IMR-90 (cell line): ENCODE results near the gene L3HYPDH.

Experiments used
- CEBPB ChIP-seq: IDR thresholded peaks from 2 replicates; pipeline ENCODE4 v1.6.1; 2012; ENCODE audit warnings: low read depth, low read length, improper control_type of control experiment
- CHD1 ChIP-seq: IDR thresholded peaks from 2 replicates; pipeline ENCODE4 v1.6.1; 2012; ENCODE audit warnings: low read depth, low read length, improper control_type of control experiment
- MXI1 ChIP-seq: IDR thresholded peaks from 2 replicates; pipeline ENCODE4 v1.6.1; 2012; ENCODE audit warnings: low read depth, mild to moderate bottlenecking, low read length, moderate library complexity, borderline replicate concordance
- POLR2A ChIP-seq: IDR thresholded peaks from 2 replicates; pipeline ENCODE4 v1.6.1; 2012; ENCODE audit warnings: mild to moderate bottlenecking, low read depth, low read length
- RAD21 ChIP-seq: IDR thresholded peaks from 2 replicates; pipeline ENCODE4 v1.6.1; 2012; ENCODE audit warnings: low read length, improper control_type of control experiment
- TF ChIP-seq, protein P1 (sequence below): conservative IDR thresholded peaks from 2 replicates; pipeline ENCODE4 v1.5.1; 2012; ENCODE audit warnings: mild to moderate bottlenecking, low read depth, low read length, improper control_type of control experiment

DNA sequence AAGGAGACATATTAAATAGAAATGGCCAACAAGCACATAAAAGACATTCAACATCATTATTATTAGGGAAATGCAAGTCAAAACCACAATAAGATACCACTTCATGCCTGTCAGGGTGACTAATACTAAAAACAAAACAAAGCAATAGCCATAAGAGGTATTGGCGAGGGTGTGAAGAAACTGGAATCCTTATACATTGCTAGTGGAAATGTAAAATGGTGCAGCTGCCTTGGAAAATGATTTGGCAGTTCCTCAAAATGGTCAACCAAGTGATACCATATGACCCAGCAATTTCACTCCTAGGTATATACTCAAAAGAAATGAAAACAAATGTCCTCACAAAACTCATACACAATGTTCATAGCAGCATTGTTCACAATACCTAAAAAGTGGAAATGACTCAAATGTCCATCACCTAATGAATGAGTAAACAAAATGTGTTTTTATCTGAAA lies 46.0 kb downstream of the L3HYPDH start:
- TF ChIP-seq, protein P1, sequence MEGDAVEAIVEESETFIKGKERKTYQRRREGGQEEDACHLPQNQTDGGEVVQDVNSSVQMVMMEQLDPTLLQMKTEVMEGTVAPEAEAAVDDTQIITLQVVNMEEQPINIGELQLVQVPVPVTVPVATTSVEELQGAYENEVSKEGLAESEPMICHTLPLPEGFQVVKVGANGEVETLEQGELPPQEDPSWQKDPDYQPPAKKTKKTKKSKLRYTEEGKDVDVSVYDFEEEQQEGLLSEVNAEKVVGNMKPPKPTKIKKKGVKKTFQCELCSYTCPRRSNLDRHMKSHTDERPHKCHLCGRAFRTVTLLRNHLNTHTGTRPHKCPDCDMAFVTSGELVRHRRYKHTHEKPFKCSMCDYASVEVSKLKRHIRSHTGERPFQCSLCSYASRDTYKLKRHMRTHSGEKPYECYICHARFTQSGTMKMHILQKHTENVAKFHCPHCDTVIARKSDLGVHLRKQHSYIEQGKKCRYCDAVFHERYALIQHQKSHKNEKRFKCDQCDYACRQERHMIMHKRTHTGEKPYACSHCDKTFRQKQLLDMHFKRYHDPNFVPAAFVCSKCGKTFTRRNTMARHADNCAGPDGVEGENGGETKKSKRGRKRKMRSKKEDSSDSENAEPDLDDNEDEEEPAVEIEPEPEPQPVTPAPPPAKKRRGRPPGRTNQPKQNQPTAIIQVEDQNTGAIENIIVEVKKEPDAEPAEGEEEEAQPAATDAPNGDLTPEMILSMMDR = no peak
- no peak for TF ChIP-seq CHD1
- TF ChIP-seq POLR2A = no peak
- TF ChIP-seq RAD21 = no peak
- no peak for TF ChIP-seq MXI1
- no peak for TF ChIP-seq CEBPB
